ENCODE measurements around the gene FNDC3B.

Gene FNDC3B

DNA sequence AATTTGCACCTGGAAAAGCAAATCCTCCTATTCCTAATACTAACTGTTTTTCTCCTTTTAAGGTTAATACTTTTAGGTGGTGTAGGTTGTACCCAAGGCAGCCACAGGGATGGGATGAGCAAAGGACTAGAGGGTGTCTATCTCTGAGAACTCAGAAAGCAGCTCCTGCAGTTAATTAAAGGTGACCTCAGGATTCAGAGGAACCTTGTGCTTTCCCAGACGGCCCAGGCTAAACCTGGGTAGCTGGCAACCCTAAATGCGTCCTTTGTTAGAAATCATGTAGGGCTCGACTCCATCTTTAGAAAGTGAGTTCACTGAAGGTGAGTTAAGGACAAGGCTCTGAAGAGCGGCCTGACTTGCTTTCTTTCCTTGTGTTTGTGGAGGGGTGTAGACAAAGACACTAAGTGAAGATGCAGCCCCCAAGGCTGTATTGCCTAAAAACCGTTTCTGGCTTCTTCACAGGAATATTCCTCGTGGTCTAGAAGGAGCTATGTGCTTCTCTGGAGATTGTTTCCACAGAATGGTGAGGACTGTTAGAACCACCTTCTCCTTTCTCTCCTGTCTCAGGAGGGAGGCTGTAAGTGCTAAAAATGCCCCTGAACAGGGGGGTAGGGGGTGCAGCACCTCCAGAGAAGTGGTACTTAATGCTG lies 14.9 kb downstream of the FNDC3B start:
- no peak for DNase-seq (ENCODE audit: low read depth)

DNA sequence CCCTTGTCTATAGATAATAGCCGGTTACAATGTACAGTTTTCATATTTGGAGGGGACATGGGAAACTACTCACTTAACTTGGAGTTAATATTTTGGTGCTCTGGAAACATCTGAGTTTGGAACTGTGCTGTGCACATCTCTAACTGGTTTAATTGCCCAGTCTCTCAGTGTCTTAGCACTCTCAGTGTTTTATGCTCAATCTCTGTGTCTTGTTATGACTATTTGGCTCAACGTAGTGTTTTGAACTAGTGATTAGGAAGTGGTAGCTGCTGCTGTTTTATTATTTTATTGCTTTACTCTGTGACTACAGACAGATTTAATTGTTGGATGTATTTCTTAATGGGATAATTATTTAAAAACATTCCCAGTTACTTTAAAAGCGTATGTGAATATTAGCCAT lies 17.0 kb downstream of the FNDC3B start:
- no peak for DNase-seq (ENCODE audit: low read depth)

DNA sequence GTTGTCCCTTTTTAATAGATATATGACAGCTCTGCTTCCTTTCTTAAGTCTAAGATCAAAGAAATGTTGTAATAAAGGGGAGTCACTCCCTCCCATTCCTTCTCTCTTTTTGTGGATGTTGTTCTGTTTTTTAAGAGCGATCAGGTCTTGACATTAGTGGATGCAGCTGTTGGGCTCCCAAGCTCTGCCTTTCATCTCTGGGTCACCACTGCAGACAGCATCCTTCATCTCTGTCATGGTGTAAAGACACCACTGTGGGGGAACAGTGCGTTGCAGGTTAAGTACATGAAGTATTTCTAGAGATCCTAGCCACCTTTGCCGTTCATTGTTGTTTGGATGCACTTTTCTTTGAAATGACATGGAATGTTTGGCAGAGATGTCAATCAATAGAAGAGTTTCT lies 17.7 kb downstream of the FNDC3B start:
- DNase-seq (ENCODE audit: low read depth): no peak

DNA sequence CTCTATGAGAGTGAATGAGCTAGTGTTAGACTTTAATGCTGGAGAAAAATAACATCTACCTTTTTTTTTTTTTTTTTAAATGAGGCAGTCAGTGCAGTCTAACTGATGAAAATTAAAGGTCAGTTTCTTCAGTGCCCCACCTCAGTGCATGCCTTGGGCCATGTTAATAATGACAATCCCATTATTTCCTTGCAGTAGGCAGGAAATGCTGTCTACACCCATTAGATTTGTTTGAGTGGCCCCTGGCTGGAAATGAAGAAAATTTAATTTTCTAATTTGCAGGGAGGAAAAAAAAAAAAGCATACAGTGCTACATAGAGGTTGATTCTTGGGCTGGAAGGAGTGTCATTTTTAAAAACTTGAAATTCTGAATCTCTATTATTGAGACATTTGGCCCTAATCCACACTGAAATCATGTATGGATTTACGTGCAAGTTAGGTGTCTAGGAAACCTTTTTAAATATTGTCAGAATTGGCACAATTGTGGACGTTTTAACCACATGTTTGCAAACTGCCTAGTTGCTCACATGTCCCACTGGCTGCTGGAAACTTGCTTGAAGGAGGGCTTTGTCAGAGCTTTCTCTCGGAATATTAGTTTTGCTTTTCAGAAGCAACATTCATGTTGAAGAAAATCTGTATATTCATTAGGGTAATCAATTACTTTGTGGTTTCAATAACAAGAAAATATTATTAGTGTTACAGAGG lies 18.4 kb downstream of the FNDC3B start:
- no peak for DNase-seq (ENCODE audit: low read depth)

DNA sequence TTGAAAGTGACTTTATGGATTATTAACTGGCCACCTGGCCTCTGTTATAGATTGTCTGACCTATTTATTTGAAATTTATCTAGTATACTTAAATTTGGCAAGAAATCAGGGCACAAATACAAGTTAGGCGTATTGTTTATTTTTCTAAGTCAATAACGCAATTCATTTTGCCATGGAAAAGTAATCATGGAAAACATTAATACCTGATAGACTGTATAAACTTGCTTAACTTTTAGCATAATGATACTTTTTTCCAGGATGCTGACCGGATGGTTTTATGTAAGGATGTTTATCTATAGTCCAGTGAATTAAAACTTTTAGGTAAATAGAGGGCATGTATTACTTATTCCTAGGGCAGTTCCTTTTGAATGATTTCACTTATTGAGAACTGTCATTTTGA lies 20.2 kb downstream of the FNDC3B start:
- no peak for DNase-seq (ENCODE audit: low read depth)

DNA sequence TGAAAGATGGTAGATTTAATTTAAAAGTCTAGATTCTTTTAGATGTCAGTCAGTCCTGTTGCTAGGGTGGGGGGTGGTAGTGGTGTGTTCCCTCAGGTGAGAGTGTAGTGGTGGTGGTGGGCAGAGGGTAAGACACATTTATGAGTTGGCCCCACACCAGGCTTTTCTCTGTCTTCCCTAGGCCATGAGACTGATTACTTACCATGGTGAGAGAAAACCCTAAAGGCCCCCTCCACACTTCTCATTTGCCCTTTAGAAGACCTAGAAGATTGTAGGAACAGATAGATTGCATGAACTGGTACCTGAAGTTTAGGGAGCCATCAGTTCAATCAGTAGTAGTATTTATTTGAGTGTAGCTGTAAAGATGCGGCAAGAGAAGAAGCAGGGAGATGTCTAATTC lies 20.9 kb downstream of the FNDC3B start:
- no peak for DNase-seq (ENCODE audit: low read depth)

DNA sequence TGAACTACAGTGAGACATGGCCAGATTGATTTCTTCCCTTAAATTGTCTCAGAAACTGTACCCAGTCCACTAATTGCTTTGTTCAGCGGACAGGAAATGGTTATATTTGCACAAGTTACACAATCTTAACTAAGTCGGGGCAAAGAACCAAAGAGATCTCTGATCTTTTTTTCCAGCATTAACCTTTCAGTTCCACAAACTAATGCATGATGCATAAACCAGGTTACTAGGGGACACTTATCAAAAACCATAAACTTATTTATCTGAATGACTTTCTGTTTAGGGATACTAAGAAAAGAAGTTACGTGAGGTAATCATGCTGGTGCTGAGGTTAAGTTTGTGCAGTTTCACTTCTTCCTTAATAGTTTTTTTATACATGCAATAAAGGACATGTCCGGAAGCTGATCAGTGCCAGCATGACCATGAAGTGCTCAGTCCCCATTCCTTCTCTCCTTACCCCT lies 22.4 kb downstream of the FNDC3B start:
- peak; percentile 42 for DNase-seq (ENCODE audit: low read depth)

DNA sequence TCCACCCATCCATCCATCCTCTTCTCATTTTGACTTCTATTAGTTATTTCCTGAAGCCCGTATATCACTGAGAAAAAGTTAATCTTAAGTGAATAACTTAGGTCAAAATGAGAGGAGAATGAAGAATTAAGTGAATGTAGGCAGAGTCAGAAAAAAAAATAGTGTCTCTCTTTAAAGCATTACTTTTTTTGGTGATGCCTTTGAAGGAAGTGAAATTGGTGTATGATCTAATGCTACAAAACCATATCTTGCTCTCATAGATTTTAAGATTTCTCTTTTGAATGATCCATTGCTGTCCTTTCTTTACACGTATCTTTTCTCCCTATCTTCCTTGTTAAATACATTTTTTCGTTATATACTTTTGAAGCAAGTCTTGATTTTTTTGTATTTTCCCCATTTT lies 23.4 kb downstream of the FNDC3B start:
- no peak for DNase-seq (ENCODE audit: low read depth)

DNA sequence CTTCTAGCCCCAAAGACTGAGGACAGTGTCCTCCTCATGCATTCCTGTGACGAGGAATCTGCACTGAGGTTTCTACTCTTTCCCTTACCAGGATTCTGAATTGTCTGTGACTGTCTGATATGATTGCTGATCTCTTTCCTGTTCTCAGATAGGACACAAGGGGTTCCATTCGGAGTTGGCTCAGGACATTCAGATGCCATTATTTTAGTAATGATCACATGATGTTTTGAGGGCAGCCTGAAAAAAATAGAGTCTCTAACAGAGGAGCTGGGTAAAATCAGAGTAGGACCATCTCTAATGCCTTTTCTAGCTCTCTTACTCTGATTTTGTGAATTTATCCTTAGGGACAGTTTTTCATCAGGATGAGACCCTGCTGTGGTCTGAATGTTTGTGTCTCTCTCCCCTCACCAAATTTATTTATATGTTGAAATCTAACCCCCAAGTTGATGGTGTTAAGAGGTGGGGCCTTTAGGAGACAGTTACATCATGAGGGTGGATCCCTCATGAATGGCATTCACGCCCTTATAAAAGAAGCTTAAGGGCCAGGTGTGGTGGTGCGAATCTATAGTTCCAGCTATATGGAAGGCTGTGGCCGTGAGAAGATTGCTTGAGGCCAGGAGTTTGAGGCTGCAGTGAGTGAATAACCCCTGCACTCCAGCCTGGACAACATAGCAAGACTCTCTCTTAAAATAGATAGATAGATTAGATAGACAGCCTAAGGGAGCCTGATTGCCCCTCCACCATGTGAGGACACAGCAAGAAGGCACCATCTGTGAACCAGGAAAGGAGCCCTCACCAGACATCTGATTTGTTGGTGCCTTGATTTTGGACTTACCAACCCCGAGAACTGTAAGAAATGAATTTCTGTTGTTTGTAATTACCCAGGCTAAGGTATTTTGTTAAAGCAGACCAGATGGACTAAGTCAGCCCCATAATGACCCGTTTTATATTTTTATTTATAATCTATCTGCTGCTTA lies 24.4 kb downstream of the FNDC3B start:
- no peak for DNase-seq (ENCODE audit: low read depth)

DNA sequence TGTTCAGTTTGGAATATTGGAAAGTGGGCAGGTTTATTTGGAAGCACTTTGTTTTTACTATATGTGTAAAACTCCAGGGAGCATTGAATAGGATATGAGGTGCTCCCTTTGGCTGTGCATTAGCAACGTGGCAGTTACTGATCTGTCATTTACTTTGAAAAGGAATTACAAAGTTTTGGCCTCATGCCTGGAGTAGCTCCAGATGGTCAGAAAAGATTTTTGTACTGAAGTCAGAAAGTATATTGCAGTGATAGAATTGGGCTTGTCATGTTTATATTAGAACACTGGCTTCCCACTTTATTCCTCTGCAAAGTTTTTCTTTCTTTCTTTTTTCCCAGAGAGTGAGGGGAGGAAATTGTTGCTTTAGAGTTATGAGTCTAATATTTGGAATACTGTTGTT lies 26.1 kb downstream of the FNDC3B start:
- DNase-seq (ENCODE audit: low read depth): peak; percentile 76

DNA sequence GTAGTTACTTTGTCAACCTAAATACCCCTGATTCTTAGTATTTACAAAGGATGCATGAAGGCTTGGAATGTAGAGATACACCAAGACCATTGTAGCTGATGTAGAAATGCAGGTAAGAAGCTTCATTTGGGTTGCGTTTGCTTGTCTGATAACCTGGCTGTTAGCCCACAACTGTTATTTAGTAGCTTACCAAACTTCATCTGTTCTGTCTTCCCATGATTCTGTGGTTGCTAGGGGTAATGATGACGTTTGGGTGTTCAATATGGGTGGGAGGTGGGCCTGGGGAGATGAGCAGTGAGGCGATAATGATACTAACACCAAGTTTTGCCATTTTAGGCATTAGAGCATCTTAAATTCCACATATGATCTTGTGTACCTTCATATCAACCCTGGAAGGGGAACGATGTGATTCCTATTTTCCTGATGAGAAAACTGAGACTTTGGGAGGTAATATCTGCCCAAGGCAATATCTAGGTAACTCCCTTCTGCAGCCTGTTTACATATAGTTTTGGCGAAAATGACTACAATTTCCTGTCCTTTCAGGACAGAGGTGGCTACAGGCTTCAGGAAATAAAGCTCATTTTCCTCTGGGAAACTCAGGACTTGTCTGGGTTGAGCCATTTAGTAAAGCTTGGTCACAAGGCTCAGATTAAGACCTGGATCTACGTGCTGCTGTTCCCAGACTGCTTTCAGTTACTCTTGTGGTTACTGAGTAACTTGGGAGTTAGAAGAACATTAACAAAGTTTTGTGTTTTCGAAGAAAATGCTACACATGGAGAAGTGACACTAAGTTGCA lies 26.8 kb downstream of the FNDC3B start:
- DNase-seq (ENCODE audit: low read depth): peak; percentile 49

DNA sequence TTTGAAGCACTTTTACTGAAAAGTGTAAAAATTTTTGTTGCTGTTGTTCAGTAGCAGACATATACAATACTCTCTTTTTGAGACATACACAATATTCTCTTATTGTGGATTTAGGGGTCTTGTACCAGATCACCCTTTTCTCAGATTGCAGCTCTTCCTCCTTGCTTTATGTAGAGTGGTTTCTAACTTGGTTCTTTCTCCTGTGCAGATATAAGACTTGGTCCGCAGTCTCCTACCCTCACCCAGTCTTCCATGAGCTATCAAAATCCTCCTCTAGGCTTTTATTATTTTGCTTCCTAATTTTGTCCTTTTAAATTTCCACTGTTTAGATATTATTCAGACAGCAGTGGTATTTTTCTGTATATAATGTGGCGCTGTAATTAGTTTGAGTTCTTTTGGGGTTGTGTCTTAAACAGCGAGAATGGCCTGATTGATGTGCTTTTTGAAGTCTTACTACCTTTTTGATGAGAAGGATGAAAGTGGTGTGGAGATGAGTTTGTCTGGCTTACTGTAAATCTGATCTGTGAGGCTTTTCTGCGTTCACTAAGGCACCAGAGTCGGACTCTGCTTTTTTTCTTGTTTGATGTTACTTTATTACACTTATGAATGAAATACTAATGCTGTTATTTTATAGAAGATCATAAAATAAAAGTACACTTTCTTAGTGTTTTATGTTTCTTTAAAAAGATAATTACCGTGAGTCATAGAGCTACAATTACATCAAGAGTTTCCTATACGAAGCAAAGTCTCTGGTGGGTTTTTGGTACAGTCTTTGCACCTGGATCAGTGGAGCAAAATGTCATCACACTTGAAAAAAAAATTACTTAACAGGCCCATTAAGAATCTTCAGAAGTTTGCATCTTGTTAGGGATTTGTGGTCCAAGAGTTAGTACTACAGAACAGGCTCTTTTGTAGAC lies 27.8 kb downstream of the FNDC3B start:
- DNase-seq (ENCODE audit: low read depth): no peak

DNA sequence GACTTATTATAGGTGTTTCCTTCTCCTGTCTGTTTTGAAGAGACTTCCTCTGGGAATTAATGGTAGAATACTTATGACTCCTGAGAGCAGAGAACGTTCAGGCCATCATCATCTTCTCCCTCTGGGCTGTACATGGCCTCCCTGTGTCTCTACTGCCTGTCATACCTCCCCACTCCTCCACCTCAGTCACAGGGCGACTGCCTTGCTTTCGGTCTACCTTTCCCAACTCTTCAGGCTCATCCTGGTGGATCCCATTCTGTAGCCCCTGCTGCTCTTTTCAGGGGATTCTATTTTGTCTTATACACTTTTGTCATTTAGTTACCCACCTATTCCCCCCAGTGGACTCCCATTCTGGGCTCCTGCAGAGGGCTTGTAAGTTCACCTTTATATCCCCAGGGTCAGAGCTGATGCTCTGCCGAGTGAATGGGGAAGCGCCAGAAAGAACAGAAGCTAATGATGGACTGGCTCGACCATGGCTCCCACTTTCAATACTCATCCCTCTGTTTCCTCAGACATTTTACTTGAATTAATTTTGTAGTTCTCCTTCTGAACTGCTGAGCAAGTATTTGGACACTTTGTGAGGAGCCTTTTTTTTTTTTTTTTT lies 28.6 kb downstream of the FNDC3B start:
- DNase-seq (ENCODE audit: low read depth): no peak

DNA sequence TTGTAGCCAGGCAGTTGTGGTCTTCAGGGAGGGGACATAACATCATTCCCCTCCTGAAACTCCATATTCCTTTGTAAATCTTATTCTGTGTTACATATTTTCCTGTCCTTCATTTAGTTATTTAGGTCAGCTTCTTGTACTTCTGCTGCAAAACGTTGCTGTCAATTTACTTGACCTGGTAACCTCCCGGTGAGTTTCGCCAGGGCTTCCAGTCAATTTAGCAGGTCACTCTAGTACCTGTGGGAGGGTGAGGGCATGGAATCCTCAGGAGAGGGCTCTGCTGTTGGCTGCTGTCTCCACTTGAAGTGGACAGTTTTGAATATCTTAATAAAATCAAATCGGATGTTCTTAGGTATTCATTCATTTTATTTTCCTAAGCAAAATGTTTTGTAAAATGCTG lies 29.6 kb downstream of the FNDC3B start:
- no peak for DNase-seq (ENCODE audit: low read depth)

DNA sequence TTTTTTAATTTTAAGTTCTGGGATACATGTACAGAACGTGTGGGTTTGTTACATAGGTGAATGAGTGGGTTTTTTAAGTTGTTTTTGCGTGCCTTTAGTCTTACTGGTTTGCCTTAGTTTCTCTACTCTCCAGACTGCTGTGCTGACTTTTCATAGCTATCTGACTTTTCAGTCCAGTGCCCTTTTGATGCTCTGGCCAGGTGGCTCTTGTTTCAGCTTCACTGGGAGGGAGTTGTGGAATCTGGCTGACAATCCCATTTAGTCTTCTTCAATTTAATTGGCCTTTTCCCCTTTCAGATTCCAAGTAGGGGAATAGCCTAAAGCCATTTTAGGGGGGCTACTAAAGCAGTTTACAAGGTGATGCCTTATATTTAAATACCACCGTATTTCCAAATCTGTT lies 30.1 kb downstream of the FNDC3B start:
- DNase-seq (ENCODE audit: low read depth): no peak

DNA sequence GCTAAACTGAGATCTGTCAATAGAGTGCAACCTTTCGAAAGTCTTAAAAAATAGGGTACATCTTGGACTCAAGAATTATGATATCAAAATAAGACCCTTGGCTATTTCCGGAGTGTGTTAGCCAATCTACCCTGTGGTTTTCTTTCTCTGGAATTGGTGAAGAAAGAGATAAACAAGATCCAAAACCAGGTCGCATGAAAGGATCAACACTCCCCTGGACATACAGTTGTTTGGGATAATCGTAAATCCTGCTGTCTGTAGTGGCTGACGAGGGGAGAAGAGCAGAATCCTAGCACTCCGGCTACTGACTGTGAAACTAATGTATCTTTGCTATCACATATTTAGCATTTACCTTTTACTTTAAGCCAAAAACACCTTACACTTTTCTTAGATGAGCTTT lies 30.9 kb downstream of the FNDC3B start:
- DNase-seq (ENCODE audit: low read depth): no peak

DNA sequence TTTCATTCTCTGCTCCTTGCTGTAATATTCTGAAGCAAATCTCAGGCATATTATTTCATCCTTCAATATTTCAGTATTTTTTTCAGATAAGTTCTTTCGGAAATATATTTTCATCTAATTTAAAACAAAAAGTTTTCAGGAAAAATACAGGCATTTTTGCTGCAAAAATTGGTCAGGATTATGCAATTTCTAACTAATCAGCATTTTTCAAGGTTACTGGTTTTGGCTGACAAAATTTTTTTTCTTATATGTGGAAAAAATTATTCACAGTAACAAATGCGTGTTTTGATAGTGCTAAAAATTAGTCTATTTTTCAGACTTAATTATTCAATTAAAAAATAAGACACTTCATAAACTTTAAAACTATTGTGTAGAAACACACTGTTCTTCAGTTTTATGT lies 31.4 kb downstream of the FNDC3B start:
- no peak for DNase-seq (ENCODE audit: low read depth)

DNA sequence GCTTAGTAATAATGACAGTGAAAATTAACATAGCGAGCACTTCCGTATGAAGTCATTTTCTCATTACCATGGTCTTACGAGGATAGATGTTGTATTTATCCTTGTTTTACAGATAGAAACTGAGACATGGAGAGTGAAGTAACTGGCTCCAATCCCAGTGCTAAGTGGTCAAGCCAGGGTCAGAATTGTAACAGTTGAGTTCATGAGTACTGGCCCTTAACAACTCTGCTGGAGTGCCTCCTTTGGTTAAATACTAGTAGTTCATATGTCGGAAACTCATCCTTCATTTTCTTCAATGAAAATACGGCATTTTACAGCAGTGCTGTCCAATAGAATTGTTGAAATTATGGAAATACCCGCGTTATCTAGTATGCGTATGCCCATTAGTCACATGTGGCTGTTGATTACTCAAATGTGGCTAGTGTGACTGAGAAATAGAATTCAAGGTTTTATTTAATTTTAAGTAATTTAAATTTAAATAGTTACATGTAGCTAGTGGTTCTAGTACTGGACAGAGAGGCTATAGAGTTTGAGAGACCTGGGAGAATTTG lies 32.5 kb downstream of the FNDC3B start:
- no peak for DNase-seq (ENCODE audit: low read depth)

DNA sequence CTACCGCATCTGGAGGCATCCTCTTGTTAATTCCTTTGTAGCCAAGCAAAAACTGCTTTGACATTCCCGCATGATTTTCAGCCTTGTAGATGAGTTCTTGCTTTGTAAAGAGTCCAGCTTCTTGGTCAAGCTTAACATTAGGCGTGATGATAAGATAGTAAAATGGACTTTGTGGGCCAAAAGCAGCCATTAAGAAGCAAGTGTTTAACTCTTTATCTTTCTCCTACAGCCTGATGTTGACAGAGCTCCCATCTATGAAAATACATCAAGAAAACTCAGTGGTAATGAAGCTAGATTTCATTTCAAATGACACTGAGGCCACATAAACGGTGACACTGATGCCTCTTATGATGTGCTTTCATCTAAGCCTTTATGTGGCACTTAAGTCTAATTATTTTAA lies 33.2 kb downstream of the FNDC3B start:
- DNase-seq (ENCODE audit: low read depth): no peak

DNA sequence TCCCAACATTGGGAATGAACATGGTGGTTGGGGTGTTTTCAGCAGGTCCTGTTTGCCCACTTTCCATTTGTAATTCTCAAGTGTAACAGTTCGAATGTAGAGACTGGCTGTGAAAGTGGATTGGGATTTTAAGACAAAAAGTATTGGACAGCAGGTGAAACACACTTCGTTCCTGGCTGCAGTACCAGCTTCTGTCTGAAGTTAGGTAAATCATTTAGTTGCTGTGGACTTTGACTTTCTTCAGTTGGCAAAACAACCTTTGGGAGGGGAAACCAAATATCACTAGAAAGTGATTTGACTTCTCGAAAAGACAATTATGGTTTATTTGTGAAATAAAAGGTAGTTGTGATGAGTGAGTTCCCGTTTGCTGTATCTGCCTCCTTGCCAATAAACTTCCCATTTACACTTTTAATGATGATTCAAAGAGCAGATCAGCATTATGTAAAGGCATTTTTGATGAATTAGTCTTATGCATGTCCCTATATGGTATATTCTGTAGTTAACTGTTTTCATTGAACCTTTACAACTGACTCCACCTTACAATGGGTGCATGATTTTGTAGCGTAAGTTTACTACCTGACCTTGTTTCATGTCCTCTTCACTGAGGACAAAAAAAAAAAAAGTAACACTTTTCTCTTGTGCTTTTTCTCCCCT lies 34.0 kb downstream of the FNDC3B start:
- no peak for DNase-seq (ENCODE audit: low read depth)
